Body of pancreas (tissue), 4 donors: ENCODE data around the gene AHCTF1. TPM values are rescaled to one million over a fixed set of nuclear protein-coding genes. Genes with fewer than 3 reads are reported as not detected.
"Not testable (repeated sequence)": the region's sequence is repeated elsewhere in the genome, so short reads cannot be mapped to it uniquely, and the experiment has no call there.

ENCODE experiments used
- ATAC-seq: fragments of 150-250 bp; one replicate; pipeline ENCODE4 v1.9.1; 2016
- DNase-seq, 4 donors: peaks; one replicate each; pipeline ENCODE4 v3.0.0-alpha.2; 2019
- H3K27ac ChIP-seq, 4 donors: fragments of 200-600 bp; sonication (generic); 1 replicate in 3 of 4; 2 replicates in 1 of 4; pipeline versions ENCODE4 v1.5.1 to v1.6.1; 2016 to 2019; ENCODE audit warnings: mild to moderate bottlenecking in 1 of 4, mixed read lengths in 1 of 4, moderate library complexity in 1 of 4
- H3K27me3 ChIP-seq, 2 donors: fragments of 200-600 bp; sonication (generic); one replicate each; pipeline ENCODE4 v1.6.0; 2016; ENCODE audit warnings: mild to moderate bottlenecking in 1 of 2
- H3K36me3 ChIP-seq, 2 donors: fragments of 200-600 bp; sonication (generic); replicated peaks in 1 of 2; 2 replicates each; pipeline ENCODE4 v1.5.1; 2016; ENCODE audit warnings: low read depth in 2 of 2; ENCODE audit not compliant: insufficient read depth in 1 of 2
- H3K4me1 ChIP-seq: fragments of 200-600 bp; sonication (generic); one replicate; pipeline ENCODE4 v1.6.0; 2016
- H3K4me3 ChIP-seq, 2 donors: fragments of 200-600 bp; sonication (generic); 1 replicate in 1 of 2; 2 replicates in 1 of 2; pipeline ENCODE4 v1.5.1; 2016 to 2019
- H3K9me3 ChIP-seq, 3 donors: fragments of 200-600 bp; sonication (generic); 1 replicate in 2 of 3; 2 replicates in 1 of 3; pipeline ENCODE4 v1.5.1; 2016
- CTCF ChIP-seq, 7 experiments: fragments of 450-650 bp in 4 of 7; fragments of 200-600 bp in 3 of 7; sonication (generic) in 3 of 7; IDR thresholded peaks; one replicate each; pipeline ENCODE4 v1.5.1; 2016 to 2019; ENCODE audit warnings: antibody characterized with exemption in 7 of 7
- POLR2A ChIP-seq, 3 donors: fragments of 450-650 bp; IDR thresholded peaks; one replicate each; pipeline ENCODE4 v1.6.1; 2016; ENCODE audit warnings: antibody characterized with exemption in 3 of 3, mild to moderate bottlenecking in 2 of 3
- WGBS, 2 donors: methylation state at CpG; one replicate each; pipeline ENCODE4 v1.1.5; 2017; 5-methylcytosine and 5-hydroxymethylcytosine counted together
- intact Hi-C: fragments of 100-400 bp; cut with DNase I; formaldehyde crosslinking; loops from one replicate; pipeline ENCODE4 v1.15.1; 2023
- total RNA-seq, 2 donors: library from RNA; depleted of rRNA; stranded (reverse); fragments of >200 nt; gene quantifications; one replicate each; pipeline ENCODE4 v1.1.0, GENCODE V29; 2016

Gene AHCTF1
- total RNA-seq, 2 donors from 2014 or later = 17.5 to 18.7 TPM

- ATAC-seq = no peak
- Histone ChIP-seq H3K4me3 (no peak overlapping the region), H3K36me3 (no peaks in the 10 kb centered on the region), H3K4me1 (no peaks in the 10 kb centered on the region), H3K27ac (no peak overlapping the region), H3K27me3 (no peaks in the 10 kb centered on the region), H3K9me3 (no peaks in the 10 kb centered on the region)
- no peak for DNase-seq
- TF ChIP-seq POLR2A (IDR thresholded peaks at IDR 0.05) = no peak
- TF ChIP-seq CTCF (IDR thresholded peaks at IDR 0.05) = no peak
- intact Hi-C loops = no loop called here
- WGBS, 2 donors = 58 to 84% methylated on average over 11 of the region's 11 CpGs
These were observed 116.0 kb downstream of the AHCTF1 start for GRCh38 chr1:246815693-246816270.

- DNase-seq (no peak), ATAC-seq (no peak)
- intact Hi-C loops = no loop called here
- no peaks in the 10 kb centered on the region for H3K27me3 ChIP-seq
- H3K36me3 ChIP-seq = no peaks in the 10 kb centered on the region
- TF ChIP-seq CTCF (IDR thresholded peaks at IDR 0.05) (no peak), POLR2A (IDR thresholded peaks at IDR 0.05) (no peak)
- H3K27ac ChIP-seq = no peak overlapping the region
- H3K4me1 ChIP-seq = no peaks in the 10 kb centered on the region
- 58 to 59% methylated on average over 13 of the region's 13 CpGs for WGBS, 2 donors
- no peaks in the 10 kb centered on the region for H3K9me3 ChIP-seq
- H3K4me3 ChIP-seq = no peak overlapping the region
These were observed 116.9 kb downstream of the AHCTF1 start for GRCh38 chr1:246814890-246815289.

GRCh38 chr1:246813325-246813724, 118.4 kb downstream of the AHCTF1 start:
- H3K4me3 ChIP-seq, intact Hi-C loops, H3K4me1 ChIP-seq, DNase-seq, H3K27me3 ChIP-seq, H3K9me3 ChIP-seq, H3K27ac ChIP-seq, ATAC-seq, H3K36me3 ChIP-seq: not testable (repeated sequence)
- WGBS, 2 donors = 65 to 68% methylated on average over 3 to 4 of the region's 4 CpGs

- no peak for ATAC-seq
- intact Hi-C loops = no loop called here
- H3K36me3 ChIP-seq = no peaks in the 10 kb centered on the region
- H3K4me3 ChIP-seq = no peak overlapping the region
- TF ChIP-seq POLR2A (IDR thresholded peaks at IDR 0.05) (no peak), CTCF (IDR thresholded peaks at IDR 0.05) (no peak)
- no peaks in the 10 kb centered on the region for H3K9me3 ChIP-seq
- H3K27ac ChIP-seq = no peak overlapping the region
- no peaks in the 10 kb centered on the region for H3K27me3 ChIP-seq
- no peak for DNase-seq
- WGBS, 2 donors = 68 to 74% methylated on average over 3 of the region's 3 CpGs
- H3K4me1 ChIP-seq = no peaks in the 10 kb centered on the region
These were observed 119.8 kb downstream of the AHCTF1 start for GRCh38 chr1:246811985-246812384.

- no peak for DNase-seq
- intact Hi-C loops = no loop called here
- Histone ChIP-seq H3K27ac (no peak overlapping the region), H3K36me3 (no peaks in the 10 kb centered on the region), H3K4me3 (no peak overlapping the region), H3K4me1 (no peaks in the 10 kb centered on the region), H3K9me3 (no peaks in the 10 kb centered on the region), H3K27me3 (no peaks in the 10 kb centered on the region)
- 81 to 94% methylated on average over 2 to 6 of the region's 6 CpGs for WGBS, 2 donors
- no peak for TF ChIP-seq CTCF (IDR thresholded peaks at IDR 0.05)
- no peak for TF ChIP-seq POLR2A (IDR thresholded peaks at IDR 0.05)
- no peak for ATAC-seq
These were observed 122.3 kb downstream of the AHCTF1 start for GRCh38 chr1:246809473-246809872.
